Mesenchymal stem cell (in vitro differentiated cells and primary cell): ENCODE measurements around the gene YEATS2.
"Not testable (repeated sequence)": the region's sequence is repeated elsewhere in the genome, so short reads cannot be mapped to it uniquely, and the experiment has no call there.

Source experiments
- DNase-seq: peaks from one replicate; pipeline ENCODE4 v3.0.0-alpha.2; 2013
- H2AFZ ChIP-seq: one replicate; pipeline ENCODE4 v1.6.1; 2013; ENCODE audit warnings: low read depth, mild to moderate bottlenecking, control low read depth, inconsistent platforms, low read length, moderate library complexity
- H2AK5ac ChIP-seq: 2 replicates; pipeline ENCODE4 v1.6.1; 2013; ENCODE audit warnings: low read length, moderate library complexity, mild to moderate bottlenecking, inconsistent platforms; ENCODE audit not compliant: severe bottlenecking
- H2BK120ac ChIP-seq: one replicate; pipeline ENCODE4 v1.6.1; 2013; ENCODE audit warnings: low read depth, mild to moderate bottlenecking, inconsistent platforms, low read length, moderate library complexity
- H2BK12ac ChIP-seq, 2 experiments: one replicate each; pipeline ENCODE4 v1.6.1; 2013; ENCODE audit warnings: inconsistent platforms in 2 of 2, low read length in 2 of 2, mild to moderate bottlenecking in 2 of 2, moderate library complexity in 2 of 2, control low read depth in 1 of 2
- H2BK15ac ChIP-seq: one replicate; pipeline ENCODE4 v1.6.1; 2013; ENCODE audit warnings: mild to moderate bottlenecking, low read depth, inconsistent platforms; ENCODE audit not compliant: poor library complexity, severe bottlenecking
- H2BK5ac ChIP-seq: 2 replicates; pipeline ENCODE4 v1.6.1; 2013; ENCODE audit warnings: low read depth, mild to moderate bottlenecking, low read length, control low read depth, inconsistent platforms; ENCODE audit not compliant: poor library complexity, severe bottlenecking
- H3K14ac ChIP-seq, 2 experiments: one replicate each; pipeline ENCODE4 v1.6.1; 2013; ENCODE audit warnings: inconsistent platforms in 2 of 2, low read length in 2 of 2, control low read depth in 1 of 2, mild to moderate bottlenecking in 1 of 2, moderate library complexity in 1 of 2
- H3K18ac ChIP-seq, 2 experiments: one replicate each; pipeline ENCODE4 v1.6.1; 2013; ENCODE audit warnings: inconsistent platforms in 2 of 2, low read length in 2 of 2, control low read depth in 1 of 2, low read depth in 1 of 2, mild to moderate bottlenecking in 1 of 2
- H3K23ac ChIP-seq, 2 experiments: one replicate each; pipeline ENCODE4 v1.6.1; 2013; ENCODE audit warnings: inconsistent platforms in 2 of 2, low read length in 2 of 2, mild to moderate bottlenecking in 2 of 2, moderate library complexity in 2 of 2, control low read depth in 1 of 2
- H3K27ac ChIP-seq: 2 replicates; pipeline ENCODE4 v1.5.1; 2013; ENCODE audit warnings: mild to moderate bottlenecking, moderate library complexity, low read length, control low read depth, inconsistent platforms; ENCODE audit not compliant: poor library complexity, severe bottlenecking
- H3K27me3 ChIP-seq, 2 experiments: 2 replicates each; pipeline versions ENCODE4 v1.6.1 to v1.7.0; 2013; ENCODE audit warnings: low read length in 2 of 2, mild to moderate bottlenecking in 2 of 2, moderate library complexity in 2 of 2, control low read depth in 1 of 2, inconsistent platforms in 1 of 2; ENCODE audit not compliant: control insufficient read depth in 1 of 2, insufficient read depth in 1 of 2
- H3K36me3 ChIP-seq, 2 experiments: 2 replicates each; pipeline versions ENCODE4 v1.6.1 to v1.7.0; 2013; ENCODE audit warnings: low read length in 2 of 2, control low read depth in 1 of 2, inconsistent platforms in 1 of 2, low read depth in 1 of 2, mild to moderate bottlenecking in 1 of 2; ENCODE audit not compliant: insufficient read depth in 2 of 2, control insufficient read depth in 1 of 2
- H3K4ac ChIP-seq, 2 experiments: one replicate each; pipeline ENCODE4 v1.6.1; 2013; ENCODE audit warnings: inconsistent platforms in 2 of 2, low read length in 2 of 2, mild to moderate bottlenecking in 2 of 2, moderate library complexity in 2 of 2, control low read depth in 1 of 2, low read depth in 1 of 2
- H3K4me1 ChIP-seq: 2 replicates; pipeline ENCODE4 v1.6.1; 2013; ENCODE audit warnings: low read depth, low read length, control low read depth; ENCODE audit not compliant: control insufficient read depth, insufficient read depth
- H3K4me2 ChIP-seq: 2 replicates; pipeline ENCODE4 v1.6.1; 2013; ENCODE audit warnings: low read length, mild to moderate bottlenecking, inconsistent platforms; ENCODE audit not compliant: poor library complexity, severe bottlenecking
- H3K4me3 ChIP-seq, 2 experiments: 2 replicates each; pipeline versions ENCODE4 v1.5.1 to v1.7.0; 2013; ENCODE audit warnings: low read length in 2 of 2, mild to moderate bottlenecking in 2 of 2, control low read depth in 1 of 2, low read depth in 1 of 2; ENCODE audit not compliant: insufficient read depth in 1 of 2
- H3K79me1 ChIP-seq: replicated peaks from 2 replicates; pipeline ENCODE4 v1.6.1; 2013; ENCODE audit warnings: mild to moderate bottlenecking, control low read depth, low read length, inconsistent platforms; ENCODE audit not compliant: poor library complexity, severe bottlenecking
- H3K9ac ChIP-seq: 2 replicates; pipeline ENCODE4 v1.7.0; 2013; ENCODE audit warnings: mild to moderate bottlenecking, low read length, moderate library complexity
- H3K9me3 ChIP-seq: 2 replicates; pipeline ENCODE4 v1.7.0; 2013; ENCODE audit warnings: mild to moderate bottlenecking, low read length; ENCODE audit not compliant: control insufficient read depth
- H4K8ac ChIP-seq: one replicate; pipeline ENCODE4 v1.6.1; 2013; ENCODE audit warnings: inconsistent platforms, mild to moderate bottlenecking, low read length, moderate library complexity
- H4K91ac ChIP-seq: one replicate; pipeline ENCODE4 v1.6.1; 2013; ENCODE audit warnings: mild to moderate bottlenecking, low read length, inconsistent platforms
- WGBS: methylation state at CpG from one replicate; pipeline ENCODE4 v1.1.7; 2013; ENCODE audit warnings: mixed read lengths; 5-methylcytosine and 5-hydroxymethylcytosine counted together

Gene YEATS2

DNA sequence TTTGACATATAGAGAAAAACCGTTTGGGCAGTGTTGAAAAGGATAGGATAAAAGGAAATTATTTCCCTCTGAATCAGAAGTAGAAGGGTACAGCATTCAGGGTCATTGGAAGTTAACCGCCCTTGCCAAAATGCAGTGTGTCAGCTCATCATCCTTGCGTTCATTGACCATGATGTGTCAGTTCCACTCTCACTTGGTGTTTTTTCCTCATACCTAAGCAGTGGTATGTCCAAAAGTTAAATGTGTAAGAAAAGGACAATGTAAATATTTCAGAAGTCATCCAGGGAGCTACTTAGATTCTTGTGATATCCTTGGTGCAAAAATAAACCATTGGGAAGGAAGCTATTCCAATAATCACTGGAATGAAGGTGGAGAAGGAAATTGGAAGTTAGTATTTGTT, 77.0 kb downstream of the YEATS2 start:
- WGBS: 69% methylated on average over 3 of the region's 3 CpGs
- peaks cover 40 to 78% of the 10 kb centered on the region in 2 experiments for H3K36me3 ChIP-seq
- H3K79me1 ChIP-seq: peaks cover 7% of the 10 kb centered on the region
- no peak overlapping the region for H3K9ac ChIP-seq
- H3K27ac ChIP-seq: no peak overlapping the region
- no peak overlapping the region for H4K91ac ChIP-seq
- H3K4me1 ChIP-seq: no peaks in the 10 kb centered on the region
- no peaks in the 10 kb centered on the region for H3K9me3 ChIP-seq
- H2AK5ac ChIP-seq: no peak overlapping the region
- no peak overlapping the region for H2BK5ac ChIP-seq
- DNase-seq: no peak
- H3K27me3 ChIP-seq: no peaks in the 10 kb centered on the region
- no peak overlapping the region for H3K14ac ChIP-seq
- H2BK15ac ChIP-seq: no peak overlapping the region
- no peak overlapping the region for H3K4me2 ChIP-seq
- H2BK120ac ChIP-seq: no peak overlapping the region
- H3K18ac ChIP-seq: no peak overlapping the region
- H3K4ac ChIP-seq: no peak overlapping the region
- H4K8ac ChIP-seq: no peak overlapping the region
- no peak overlapping the region for H2BK12ac ChIP-seq
- no peak overlapping the region for H2AFZ ChIP-seq
- H3K4me3 ChIP-seq: no peak overlapping the region
- no peak overlapping the region for H3K23ac ChIP-seq

GRCh38 chr3:183775781-183776180, 78.2 kb downstream of the YEATS2 start:
- H2BK12ac ChIP-seq: no peak overlapping the region
- H3K27ac ChIP-seq: no peak overlapping the region
- DNase-seq: no peak
- H3K36me3 ChIP-seq: peaks cover 43 to 82% of the 10 kb centered on the region in 2 experiments
- no peak overlapping the region for H3K4ac ChIP-seq
- H2AK5ac ChIP-seq: no peak overlapping the region
- no peak overlapping the region for H2AFZ ChIP-seq
- over 99% methylated on average over 2 of the region's 5 CpGs for WGBS
- H3K14ac ChIP-seq: no peak overlapping the region
- H2BK15ac ChIP-seq: no peak overlapping the region
- no peaks in the 10 kb centered on the region for H3K9me3 ChIP-seq
- no peaks in the 10 kb centered on the region for H3K27me3 ChIP-seq
- H3K23ac ChIP-seq: no peak overlapping the region
- H3K9ac ChIP-seq: no peak overlapping the region
- no peak overlapping the region for H4K8ac ChIP-seq
- H3K18ac ChIP-seq: no peak overlapping the region
- H2BK120ac ChIP-seq: no peak overlapping the region
- no peak overlapping the region for H4K91ac ChIP-seq
- no peak overlapping the region for H3K4me3 ChIP-seq
- H3K4me1 ChIP-seq: no peaks in the 10 kb centered on the region
- H2BK5ac ChIP-seq: no peak overlapping the region
- peaks cover 10% of the 10 kb centered on the region for H3K79me1 ChIP-seq
- no peak overlapping the region for H3K4me2 ChIP-seq

DNA sequence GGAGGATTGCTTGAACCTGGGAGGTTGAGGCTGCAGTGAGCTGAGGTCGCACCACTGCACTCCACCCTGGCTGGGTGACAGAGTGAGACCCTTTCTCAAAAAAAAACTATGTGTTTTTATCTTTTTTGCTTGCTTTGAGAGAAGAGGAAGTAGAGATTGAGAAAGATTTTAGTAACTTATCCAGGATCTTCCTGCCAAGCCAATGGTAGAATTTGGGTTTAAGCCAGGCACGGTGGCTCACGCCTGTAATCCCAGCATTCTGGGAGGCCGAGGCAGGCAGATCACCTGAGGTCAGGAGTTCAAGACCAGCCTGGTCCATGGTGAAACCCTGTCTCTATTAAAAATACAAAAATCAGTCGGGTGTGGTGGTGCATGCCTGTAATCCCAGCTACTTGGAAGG, 78.9 kb downstream of the YEATS2 start:
- peaks cover 13% of the 10 kb centered on the region for H3K79me1 ChIP-seq
- H2BK15ac ChIP-seq, H2BK120ac ChIP-seq, H3K23ac ChIP-seq, H3K18ac ChIP-seq, H3K9me3 ChIP-seq, H3K14ac ChIP-seq, H3K9ac ChIP-seq, H2BK12ac ChIP-seq, H3K4me1 ChIP-seq, H2AFZ ChIP-seq, H3K4me3 ChIP-seq, DNase-seq, H3K27ac ChIP-seq, H2BK5ac ChIP-seq, H4K8ac ChIP-seq, H2AK5ac ChIP-seq, H3K27me3 ChIP-seq, H4K91ac ChIP-seq, H3K4me2 ChIP-seq, H3K4ac ChIP-seq: not testable (repeated sequence)
- H3K36me3 ChIP-seq: peaks cover 48 to 88% of the 10 kb centered on the region in 2 experiments
- 97% methylated on average over 5 of the region's 5 CpGs for WGBS

DNA sequence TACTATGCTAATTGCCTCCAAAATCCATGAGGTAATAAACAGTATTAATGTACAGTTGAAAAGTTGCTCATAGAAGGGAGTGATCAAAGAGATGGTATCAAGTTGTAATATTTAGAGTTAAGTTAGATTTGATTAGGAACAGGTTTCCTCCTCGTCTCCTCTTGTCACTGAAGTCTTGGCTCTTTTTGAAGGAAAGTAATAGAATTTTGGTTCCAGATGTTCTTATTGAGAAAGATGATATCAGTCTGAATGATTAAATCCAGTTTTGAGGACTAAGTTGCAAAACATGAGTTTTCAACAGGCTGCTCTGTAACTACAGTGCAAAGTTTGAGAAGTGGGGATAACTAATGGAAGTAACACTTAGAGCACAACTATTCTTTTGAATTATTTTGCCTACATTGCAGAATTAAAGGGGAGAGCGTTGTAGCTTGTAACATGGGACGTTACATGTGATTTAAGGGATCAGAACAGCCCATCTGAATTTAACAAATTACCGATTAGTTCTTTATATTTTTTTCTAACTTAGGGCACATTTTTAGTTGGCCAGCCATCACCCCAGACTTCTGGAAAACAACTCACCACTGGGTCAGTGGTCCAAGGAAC, 79.5 kb downstream of the YEATS2 start:
- no peak overlapping the region for H2BK5ac ChIP-seq
- no peaks in the 10 kb centered on the region for H3K9me3 ChIP-seq
- peaks cover 48 to 90% of the 10 kb centered on the region in 2 experiments for H3K36me3 ChIP-seq
- no peak overlapping the region for H2AFZ ChIP-seq
- no peak overlapping the region for H2BK12ac ChIP-seq
- no peak overlapping the region for H3K4me3 ChIP-seq
- 94% methylated on average over 3 of the region's 4 CpGs for WGBS
- no peak overlapping the region for H3K14ac ChIP-seq
- H3K4me1 ChIP-seq: no peaks in the 10 kb centered on the region
- H3K4ac ChIP-seq: no peak overlapping the region
- H3K79me1 ChIP-seq: peaks cover 13% of the 10 kb centered on the region
- H4K91ac ChIP-seq: no peak overlapping the region
- no peak overlapping the region for H3K27ac ChIP-seq
- H4K8ac ChIP-seq: no peak overlapping the region
- no peak overlapping the region for H2AK5ac ChIP-seq
- no peak for DNase-seq
- no peak overlapping the region for H3K18ac ChIP-seq
- H3K4me2 ChIP-seq: no peak overlapping the region
- H3K9ac ChIP-seq: no peak overlapping the region
- H3K23ac ChIP-seq: no peak overlapping the region
- H2BK15ac ChIP-seq: no peak overlapping the region
- H3K27me3 ChIP-seq: no peaks in the 10 kb centered on the region
- H2BK120ac ChIP-seq: no peak overlapping the region
